Keratinocyte (primary cell): ENCODE measurements around the gene SMDT1. TPM values are rescaled to one million over a fixed set of nuclear protein-coding genes. Genes with fewer than 3 reads are reported as not detected.

Experiments used
- DNase-seq: peaks from one replicate; pipeline ENCODE4 v3.0.0-alpha.2; 2011; ENCODE audit warnings: low read depth, missing footprints, low spot score
- FAIRE-seq: peaks from 2 replicates; lab custom pipeline; 2011; peaks lifted over from hg19 to GRCh38; lab: Jason Lieb, UNC
- H2AFZ ChIP-seq: 2 replicates; pipeline ENCODE4 v1.6.0; 2012; ENCODE audit warnings: low read length, control low read depth, inconsistent platforms; ENCODE audit not compliant: control insufficient read depth
- H3K27ac ChIP-seq: 2 replicates; pipeline ENCODE4 v1.5.1; 2011; ENCODE audit warnings: low read length; ENCODE audit not compliant: control insufficient read depth, insufficient read depth
- H3K27me3 ChIP-seq: 3 replicates; pipeline ENCODE4 v1.6.0; 2011; ENCODE audit warnings: low read length; ENCODE audit not compliant: control insufficient read depth, insufficient read depth; ENCODE audit errors: extremely low read depth
- H3K36me3 ChIP-seq, 2 experiments: 2 replicates in 1 of 2; 3 replicates in 1 of 2; pipeline ENCODE4 v1.5.1; 2011; ENCODE audit warnings: low read length in 2 of 2, mild to moderate bottlenecking in 1 of 2; ENCODE audit not compliant: control insufficient read depth in 2 of 2, insufficient read depth in 2 of 2; ENCODE audit errors: extremely low read depth in 1 of 2
- H3K4me1 ChIP-seq: 3 replicates; pipeline ENCODE4 v1.5.1; 2011; ENCODE audit warnings: low read length; ENCODE audit not compliant: control insufficient read depth, insufficient read depth; ENCODE audit errors: extremely low read depth
- H3K4me2 ChIP-seq: 3 replicates; pipeline ENCODE4 v1.6.0; 2011; ENCODE audit warnings: low read depth, low read length; ENCODE audit not compliant: control insufficient read depth, insufficient read depth; ENCODE audit errors: extremely low read depth
- H3K4me3 ChIP-seq, 3 experiments: fragments of 200-600 bp in 1 of 3; sonication (generic) in 1 of 3; 2 replicates in 2 of 3; 3 replicates in 1 of 3; pipeline ENCODE4 v1.5.1; 2011 to 2016; ENCODE audit warnings: low read length in 3 of 3, mild to moderate bottlenecking in 3 of 3, control low read depth in 2 of 3, inconsistent platforms in 1 of 3, low read depth in 1 of 3, mixed read lengths in 1 of 3, mixed run types in 1 of 3, moderate library complexity in 1 of 3; ENCODE audit not compliant: control insufficient read depth in 2 of 3, insufficient read depth in 2 of 3; ENCODE audit errors: extremely low read depth in 1 of 3
- H3K79me2 ChIP-seq: 2 replicates; pipeline ENCODE4 v1.6.0; 2012; ENCODE audit warnings: low read length; ENCODE audit not compliant: control insufficient read depth, insufficient read depth
- H3K9ac ChIP-seq: 3 replicates; pipeline ENCODE4 v1.6.0; 2011; ENCODE audit warnings: low read length; ENCODE audit not compliant: control insufficient read depth, insufficient read depth; ENCODE audit errors: extremely low read depth
- H3K9me1 ChIP-seq: 3 replicates; pipeline ENCODE4 v1.6.0; 2011; ENCODE audit warnings: low read length; ENCODE audit not compliant: control insufficient read depth, insufficient read depth; ENCODE audit errors: extremely low read depth
- H3K9me3 ChIP-seq: 2 replicates; pipeline ENCODE4 v1.5.1; 2012; ENCODE audit warnings: low read depth, low read length; ENCODE audit not compliant: control insufficient read depth
- H4K20me1 ChIP-seq: 3 replicates; pipeline ENCODE4 v1.6.0; 2011; ENCODE audit warnings: low read length; ENCODE audit not compliant: control insufficient read depth, insufficient read depth; ENCODE audit errors: extremely low read depth
- EZH2 ChIP-seq: IDR thresholded peaks from one replicate; pipeline ENCODE4 v1.6.1; 2012; ENCODE audit warnings: inconsistent platforms, mild to moderate bottlenecking, low read length, moderate library complexity
- dilution Hi-C: fragments of 300-500 bp; cut with MboI; formaldehyde crosslinking; loops from one replicate; pipeline ENCODE4 v1.7.0; 2020; ENCODE audit warnings: low sequenced_read_pairs; ENCODE audit not compliant: extremely low pct_ligation_motif_present
- polyA plus RNA-seq, 5 experiments: library from polyadenylated mRNA; depleted of rRNA in 3 of 5; stranded (reverse) in 3 of 5; stranded (forward) in 1 of 5; unstranded in 1 of 5; fragments of >200 nt; gene quantifications; 1 replicate in 1 of 5; 2 replicates in 3 of 5; 3 replicates in 1 of 5; pipeline versions ENCODE4 v1.2.1 to v1.2.3, GENCODE V29; 2011 to 2012; ENCODE audit warnings: missing spikeins in 2 of 5, low read depth in 1 of 5, low replicate concordance in 1 of 5
- TF ChIP-seq, protein P1 (sequence below), 3 experiments: IDR thresholded peaks in 1 of 3; conservative IDR thresholded peaks in 1 of 3; optimal IDR thresholded peaks in 1 of 3; 2 replicates in 2 of 3; 3 replicates in 1 of 3; pipeline versions ENCODE3 to v1.5.1; 2011; ENCODE audit warnings: low read length in 3 of 3, mild to moderate bottlenecking in 3 of 3, moderate library complexity in 2 of 3, control low read depth in 1 of 3, inconsistent platforms in 1 of 3; ENCODE audit not compliant: insufficient read depth in 2 of 3; ENCODE audit errors: extremely low read depth in 1 of 3

Gene SMDT1
- polyA plus RNA-seq, 1 donor (not counting 4 experiments of a cell fraction or from before 2014, with no cell fraction given), result 21.6 TPM

- H2AFZ ChIP-seq, result no peak overlapping the region
- H3K4me3 ChIP-seq, result no peak overlapping the region
- peaks cover 3% of the 10 kb centered on the region for H3K9me3 ChIP-seq
- H3K79me2 ChIP-seq, result peaks cover 3% of the 10 kb centered on the region
- H3K27ac ChIP-seq, result no peak overlapping the region
- H3K9me1 ChIP-seq, result no peaks in the 10 kb centered on the region
- no peak overlapping the region for H3K9ac ChIP-seq
- H3K4me1 ChIP-seq, result peaks cover 16% of the 10 kb centered on the region
- TF ChIP-seq, protein P1, sequence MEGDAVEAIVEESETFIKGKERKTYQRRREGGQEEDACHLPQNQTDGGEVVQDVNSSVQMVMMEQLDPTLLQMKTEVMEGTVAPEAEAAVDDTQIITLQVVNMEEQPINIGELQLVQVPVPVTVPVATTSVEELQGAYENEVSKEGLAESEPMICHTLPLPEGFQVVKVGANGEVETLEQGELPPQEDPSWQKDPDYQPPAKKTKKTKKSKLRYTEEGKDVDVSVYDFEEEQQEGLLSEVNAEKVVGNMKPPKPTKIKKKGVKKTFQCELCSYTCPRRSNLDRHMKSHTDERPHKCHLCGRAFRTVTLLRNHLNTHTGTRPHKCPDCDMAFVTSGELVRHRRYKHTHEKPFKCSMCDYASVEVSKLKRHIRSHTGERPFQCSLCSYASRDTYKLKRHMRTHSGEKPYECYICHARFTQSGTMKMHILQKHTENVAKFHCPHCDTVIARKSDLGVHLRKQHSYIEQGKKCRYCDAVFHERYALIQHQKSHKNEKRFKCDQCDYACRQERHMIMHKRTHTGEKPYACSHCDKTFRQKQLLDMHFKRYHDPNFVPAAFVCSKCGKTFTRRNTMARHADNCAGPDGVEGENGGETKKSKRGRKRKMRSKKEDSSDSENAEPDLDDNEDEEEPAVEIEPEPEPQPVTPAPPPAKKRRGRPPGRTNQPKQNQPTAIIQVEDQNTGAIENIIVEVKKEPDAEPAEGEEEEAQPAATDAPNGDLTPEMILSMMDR (optimal IDR thresholded peaks at IDR 0.05 in 1 of 3, IDR thresholded peaks at IDR 0.05 in 1 of 3, conservative IDR thresholded peaks at IDR 0.05 in 1 of 3; ENCODE audit: extremely low read depth in 1 of 3, insufficient read depth in 2 of 3, low read length in 3 of 3), result no peak
- TF ChIP-seq EZH2, result no peak
- H4K20me1 ChIP-seq, result no peaks in the 10 kb centered on the region
- dilution Hi-C loops, result no loop called here
- FAIRE-seq, result no peak
- peaks cover 2 to 4% of the 10 kb centered on the region in 2 experiments for H3K36me3 ChIP-seq
- no peak overlapping the region for H3K4me2 ChIP-seq
- no peak for DNase-seq
- H3K27me3 ChIP-seq, result no peaks in the 10 kb centered on the region
Observed at GRCh38 chr22:42072606-42073330, 6.7 kb upstream of the SMDT1 start.

DNA sequence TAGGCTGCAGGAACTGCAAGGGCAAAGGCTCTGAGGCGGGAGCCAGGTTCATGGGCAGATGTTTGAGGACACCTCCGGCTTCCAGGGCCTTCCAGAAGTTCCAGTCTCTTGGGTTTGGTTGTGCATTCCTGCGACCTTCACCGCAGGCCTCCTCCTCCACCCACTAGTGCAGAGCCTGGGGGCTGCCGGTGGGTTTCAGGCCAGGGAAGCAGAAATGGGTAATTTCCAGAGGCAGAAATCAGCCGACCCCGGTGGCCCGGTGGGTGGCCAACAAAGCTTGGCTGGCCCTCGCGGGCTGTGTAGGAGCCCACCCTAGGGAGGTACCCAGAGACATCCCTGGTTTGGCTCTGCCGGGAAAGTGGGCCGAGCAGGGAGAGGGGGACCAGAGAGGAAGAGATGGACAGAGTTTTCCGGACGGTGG is 5.9 kb upstream of the SMDT1 start:
- H3K9me3 ChIP-seq, result peaks cover 3% of the 10 kb centered on the region
- H3K27me3 ChIP-seq, result no peaks in the 10 kb centered on the region
- no peak overlapping the region for H3K27ac ChIP-seq
- FAIRE-seq (no peak), DNase-seq (no peak)
- H3K36me3 ChIP-seq, result peaks cover 0 to 2% of the 10 kb centered on the region in 2 experiments
- no peak for TF ChIP-seq EZH2
- TF ChIP-seq, protein P1 (optimal IDR thresholded peaks at IDR 0.05 in 1 of 3, IDR thresholded peaks at IDR 0.05 in 1 of 3, conservative IDR thresholded peaks at IDR 0.05 in 1 of 3; ENCODE audit: extremely low read depth in 1 of 3, insufficient read depth in 2 of 3, low read length in 3 of 3), result no peak
- H4K20me1 ChIP-seq, result no peaks in the 10 kb centered on the region
- peaks cover 17% of the 10 kb centered on the region for H3K4me1 ChIP-seq
- dilution Hi-C loops, result no loop called here
- H3K79me2 ChIP-seq, result peaks cover 3% of the 10 kb centered on the region
- peak overlapping the region; percentile 72 for H3K9ac ChIP-seq
- H3K9me1 ChIP-seq, result no peaks in the 10 kb centered on the region
- peak overlapping the region; percentile 66 for H3K4me2 ChIP-seq
- no peak overlapping the region for H2AFZ ChIP-seq
- peak overlapping the region in 1 of 3 experiments; percentile 44 for H3K4me3 ChIP-seq
